GM06990 (cell line): ENCODE measurements around the gene GALNT16.

Experiments
- DNase-seq: peaks from one replicate; pipeline ENCODE4 v3.0.0-alpha.2; 2011; ENCODE audit not compliant: insufficient read length; ENCODE audit errors: extremely low read depth
- H3K27me3 ChIP-seq: replicated peaks from 2 replicates; pipeline ENCODE4 v1.6.0; 2011; ENCODE audit warnings: low read length; ENCODE audit not compliant: control insufficient read depth, insufficient read depth
- H3K36me3 ChIP-seq: 2 replicates; pipeline ENCODE4 v1.5.1; 2011; ENCODE audit warnings: low read length; ENCODE audit not compliant: control insufficient read depth, insufficient read depth
- H3K4me3 ChIP-seq: replicated peaks from 2 replicates; pipeline ENCODE4 v1.5.1; 2011; ENCODE audit warnings: low read depth, mild to moderate bottlenecking, control low read depth, low read length
- CTCF ChIP-seq: IDR thresholded peaks from 2 replicates; pipeline ENCODE4 v1.5.1; 2011; ENCODE audit warnings: low read length, control low read depth, mild to moderate bottlenecking, inconsistent platforms; ENCODE audit not compliant: insufficient read depth, poor library complexity, severe bottlenecking

The GALNT16 gene

GRCh38 chr14:69373104-69373503 lies 113.1 kb downstream of the GALNT16 start:
- H3K36me3 ChIP-seq: peaks cover 7% of the 10 kb centered on the region
- DNase-seq: no peak
- no peak for TF ChIP-seq CTCF
- H3K27me3 ChIP-seq: no peaks in the 10 kb centered on the region
- H3K4me3 ChIP-seq: no peak overlapping the region

- DNase-seq: no peak
- no peaks in the 10 kb centered on the region for H3K27me3 ChIP-seq
- peaks cover 7% of the 10 kb centered on the region for H3K36me3 ChIP-seq
- no peak for TF ChIP-seq CTCF
- no peak overlapping the region for H3K4me3 ChIP-seq
Measured at GRCh38 chr14:69374235-69374634, 114.3 kb downstream of the GALNT16 start.

- H3K4me3 ChIP-seq: no peak overlapping the region
- H3K27me3 ChIP-seq: no peaks in the 10 kb centered on the region
- peaks cover 9% of the 10 kb centered on the region for H3K36me3 ChIP-seq
- no peak for TF ChIP-seq CTCF
- DNase-seq: no peak
Measured at GRCh38 chr14:69375182-69375581, 115.2 kb downstream of the GALNT16 start.

GRCh38 chr14:69375722-69376121 lies 115.8 kb downstream of the GALNT16 start:
- Histone ChIP-seq H3K27me3 (no peaks in the 10 kb centered on the region), H3K36me3 (peaks cover 9% of the 10 kb centered on the region), H3K4me3 (no peak overlapping the region)
- TF ChIP-seq CTCF: no peak
- DNase-seq: no peak

- Histone ChIP-seq H3K36me3 (peaks cover 9% of the 10 kb centered on the region), H3K4me3 (no peak overlapping the region), H3K27me3 (no peaks in the 10 kb centered on the region)
- TF ChIP-seq CTCF: no peak
- DNase-seq: no peak
Measured at GRCh38 chr14:69376439-69376838, 116.5 kb downstream of the GALNT16 start.

- Histone ChIP-seq H3K36me3 (peaks cover 7% of the 10 kb centered on the region), H3K4me3 (no peak overlapping the region), H3K27me3 (no peaks in the 10 kb centered on the region)
- DNase-seq: no peak
- no peak for TF ChIP-seq CTCF
Measured at GRCh38 chr14:69378274-69378673, 118.3 kb downstream of the GALNT16 start.
